Loucy (cell line): ENCODE measurements around the gene TEX36.

Source experiments
- CTCF ChIP-seq: fragments of 200-600 bp; sonication (generic); conservative IDR thresholded peaks from 2 replicates; pipeline ENCODE4 v1.5.1; 2014; ENCODE audit warnings: mild to moderate bottlenecking, antibody characterized with exemption, low read length
- EZH2phosphoT487 ChIP-seq: fragments of 200-600 bp; IDR thresholded peaks from 2 replicates; pipeline ENCODE4 v1.6.1; 2018; ENCODE audit warnings: antibody characterized with exemption, mild to moderate bottlenecking, moderate library complexity, borderline replicate concordance

GRCh38 chr10:125698481-125698998 lies 15.6 kb upstream of the TEX36 start:
- TF ChIP-seq CTCF = no peak
- no peak for TF ChIP-seq EZH2phosphoT487
